HEK293T (cell line): ENCODE results near the gene TMEM156.

Source experiments
- BHLHE40 ChIP-seq: fragments of 450-650 bp; IDR thresholded peaks from 2 replicates; pipeline ENCODE4 v1.6.1; 2016; ENCODE audit warnings: mild to moderate bottlenecking, moderate library complexity, borderline replicate concordance
- FOXA1 ChIP-seq: fragments of 450-650 bp; IDR thresholded peaks from 2 replicates; pipeline ENCODE4 v1.6.1; 2016; ENCODE audit warnings: mild to moderate bottlenecking
- FOXM1 ChIP-seq: fragments of 450-650 bp; IDR thresholded peaks from 2 replicates; pipeline ENCODE4 v1.6.1; 2017; ENCODE audit warnings: mild to moderate bottlenecking, borderline replicate concordance
- TARDBP ChIP-seq: fragments of 450-650 bp; IDR thresholded peaks from 2 replicates; pipeline ENCODE4 v1.6.1; 2016

DNA sequence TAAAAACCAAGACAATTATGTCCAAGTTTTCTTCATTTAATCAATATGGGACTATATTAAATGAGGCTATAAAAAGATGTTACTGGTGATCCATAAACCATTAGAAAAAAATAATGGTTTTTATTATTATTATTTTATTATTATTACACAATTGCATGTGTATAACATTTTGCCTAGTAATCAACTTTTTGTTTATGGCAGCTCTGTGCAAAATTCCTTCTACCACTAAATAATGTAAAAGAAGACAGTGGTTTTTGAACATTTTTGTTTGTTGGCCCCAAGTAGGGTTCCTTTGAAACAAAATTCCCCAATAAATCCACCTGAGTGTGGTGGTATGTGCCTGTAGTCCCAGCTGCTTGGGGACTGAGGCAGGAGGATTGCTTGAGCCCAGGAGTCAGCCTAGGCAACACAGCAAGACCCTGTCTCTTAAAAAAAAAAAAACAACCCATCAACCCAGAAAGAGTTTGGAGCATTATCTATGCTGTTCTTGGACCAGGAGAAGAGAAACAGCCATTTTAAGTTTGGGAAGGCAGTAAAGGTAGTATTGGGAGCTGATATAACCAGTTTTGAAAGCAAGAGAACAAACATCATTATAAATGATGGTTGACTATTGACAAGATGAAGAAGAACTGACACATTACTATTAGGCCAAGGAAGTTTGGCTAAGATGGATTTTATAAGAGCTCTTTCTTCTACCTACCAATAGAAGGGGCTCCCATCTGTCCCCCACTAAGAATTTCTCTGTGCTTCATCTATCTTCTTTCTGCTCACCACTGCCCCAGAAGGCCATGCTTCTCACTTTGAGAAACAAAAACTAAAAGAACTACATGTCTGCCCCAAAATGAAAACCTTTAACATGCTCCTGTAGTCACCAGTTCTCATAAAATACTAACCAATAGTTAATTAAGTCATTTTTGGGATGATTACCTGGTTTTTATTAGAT is 2.2 kb downstream of the TMEM156 start:
- TF ChIP-seq FOXM1 (no peak), BHLHE40 (no peak), TARDBP (no peak), FOXA1 (no peak)
